GM18526 (cell line): ENCODE measurements around the gene PRR15L.

Experiments
- POLR2A ChIP-seq: IDR thresholded peaks from 3 replicates; pipeline ENCODE4 v1.6.1; 2011; ENCODE audit not compliant: insufficient read length; ENCODE audit errors: extremely low read depth

PRR15L gene

GRCh38 chr17:47952171-47953021 is 5.3 kb downstream of the PRR15L start:
- TF ChIP-seq POLR2A, result no peak

- TF ChIP-seq POLR2A, result no peak
These were observed 7.2 kb downstream of the PRR15L start for GRCh38 chr17:47950448-47950847.

GRCh38 chr17:47949946-47950345 is 7.7 kb downstream of the PRR15L start:
- no peak for TF ChIP-seq POLR2A

DNA sequence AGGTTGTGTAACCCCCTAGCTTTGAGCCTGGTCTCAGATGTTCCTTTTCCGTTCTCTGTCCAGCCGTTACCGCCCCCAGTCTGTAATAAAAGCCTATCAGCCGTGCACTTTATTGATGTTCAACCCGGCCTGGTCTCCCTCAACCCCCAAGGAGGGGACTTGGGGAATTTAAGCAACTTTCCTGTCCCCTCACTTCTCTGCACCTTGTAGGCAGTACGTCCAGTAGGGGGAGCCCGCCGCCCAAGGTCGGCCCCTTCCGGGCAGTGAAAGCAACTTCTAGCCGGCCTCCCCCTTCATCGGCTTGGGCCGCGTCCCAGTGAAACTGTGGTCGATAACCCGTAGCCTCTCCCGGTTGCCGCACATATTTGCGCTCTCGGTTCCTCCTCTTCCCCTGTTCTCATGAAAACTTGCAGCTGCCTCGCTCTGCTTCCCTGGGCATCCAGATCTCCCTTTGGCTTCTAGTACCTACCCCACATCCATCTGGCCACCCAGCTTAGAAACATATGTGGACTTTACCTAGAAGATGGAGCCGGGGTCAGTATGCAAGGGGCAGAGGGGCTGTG is 8.4 kb downstream of the PRR15L start:
- peak; percentile 13 for TF ChIP-seq POLR2A

- TF ChIP-seq POLR2A, result no peak
These were observed 8.9 kb downstream of the PRR15L start for GRCh38 chr17:47948706-47949196.

- TF ChIP-seq POLR2A, result no peak
These were observed 10.7 kb downstream of the PRR15L start for GRCh38 chr17:47946929-47947397.

- no peak for TF ChIP-seq POLR2A
These were observed 11.2 kb downstream of the PRR15L start for GRCh38 chr17:47946516-47946915.

DNA sequence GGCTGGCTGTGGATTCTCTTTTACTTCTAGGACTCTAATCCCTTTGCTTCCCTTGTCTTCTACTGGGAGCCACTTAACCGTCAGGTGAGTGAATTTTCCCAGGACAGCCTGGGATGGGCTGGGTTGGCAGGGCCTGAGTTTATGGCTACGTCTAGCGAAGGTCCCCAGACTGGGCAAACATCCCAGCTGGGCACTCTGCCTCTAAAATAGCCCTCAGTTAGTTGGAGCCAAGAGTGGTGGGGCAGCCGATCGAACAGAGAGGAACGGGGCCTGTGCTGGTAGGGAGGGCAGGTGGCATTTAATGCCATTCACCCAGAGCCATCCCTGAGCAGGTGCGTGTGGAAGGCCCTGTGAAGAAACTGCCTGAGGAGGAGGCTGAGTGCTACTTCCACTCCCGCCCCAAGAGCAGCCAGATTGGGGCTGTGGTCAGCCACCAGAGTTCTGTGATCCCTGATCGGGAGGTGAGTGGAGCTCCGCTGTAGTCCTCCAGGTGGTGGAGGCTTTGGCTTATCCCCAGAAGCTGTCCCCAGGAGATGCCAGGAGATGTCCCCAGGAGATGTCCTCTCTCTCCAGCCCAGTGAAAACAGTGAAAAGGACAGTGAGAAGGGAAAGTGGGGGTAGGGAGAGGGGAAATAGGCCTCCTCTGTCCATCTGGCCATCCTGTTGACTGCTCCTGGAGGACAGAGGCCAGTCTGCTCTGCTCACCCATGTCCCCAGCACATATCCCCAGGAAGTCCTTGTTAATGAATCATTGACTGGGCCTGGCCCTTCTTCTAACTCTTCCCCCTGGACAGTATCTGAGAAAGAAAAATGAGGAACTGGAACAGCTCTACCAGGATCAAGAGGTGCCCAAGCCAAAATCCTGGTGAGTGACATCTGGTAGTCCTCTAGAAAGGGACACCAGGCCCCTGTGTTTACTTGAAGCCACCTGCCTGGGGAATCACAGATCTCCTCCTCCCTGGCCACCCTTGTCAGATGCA is 11.9 kb downstream of the PRR15L start:
- no peak for TF ChIP-seq POLR2A

- TF ChIP-seq POLR2A, result no peak
These were observed 12.6 kb downstream of the PRR15L start for GRCh38 chr17:47945080-47945479.

DNA sequence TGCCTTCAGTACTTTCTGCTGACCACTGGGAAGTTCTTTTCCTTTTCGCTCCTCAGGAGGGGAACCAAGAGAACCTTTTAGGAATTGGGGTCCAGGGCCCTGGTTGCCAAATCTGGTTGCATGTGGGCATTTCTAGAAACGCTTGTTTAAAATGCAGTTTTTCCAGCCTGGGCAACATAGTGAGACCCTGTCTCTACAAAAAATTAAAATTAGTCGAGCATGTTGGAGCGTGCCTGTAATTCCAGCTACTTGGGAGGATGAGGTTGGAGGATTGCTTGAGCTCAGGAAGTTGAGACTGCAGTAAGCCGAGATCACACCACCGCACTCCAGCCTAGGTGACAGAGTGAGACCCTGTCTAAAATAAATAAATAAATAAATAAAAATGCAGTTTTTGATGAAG is 15.1 kb downstream of the PRR15L start:
- no peak for TF ChIP-seq POLR2A

DNA sequence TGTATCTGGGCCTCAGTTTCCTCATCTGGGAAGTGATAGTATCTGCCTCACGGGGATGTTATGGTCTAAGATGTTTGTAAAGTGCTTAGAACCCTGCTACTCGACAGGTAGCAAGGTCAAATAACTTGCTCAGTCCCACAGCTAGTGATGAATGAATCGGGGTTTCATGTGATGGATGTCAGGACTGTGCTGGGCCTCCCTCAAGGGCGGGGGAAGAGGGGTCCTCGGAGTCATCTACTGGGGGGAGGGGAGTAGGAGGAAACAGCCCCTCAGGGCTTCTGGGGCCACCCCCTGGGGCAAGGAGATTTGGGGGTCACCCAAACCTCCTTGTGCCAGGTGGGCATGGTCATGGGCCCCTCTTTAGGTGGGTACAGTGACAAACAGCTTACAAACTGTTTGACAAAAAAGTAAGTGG is 15.6 kb downstream of the PRR15L start:
- TF ChIP-seq POLR2A, result no peak

DNA sequence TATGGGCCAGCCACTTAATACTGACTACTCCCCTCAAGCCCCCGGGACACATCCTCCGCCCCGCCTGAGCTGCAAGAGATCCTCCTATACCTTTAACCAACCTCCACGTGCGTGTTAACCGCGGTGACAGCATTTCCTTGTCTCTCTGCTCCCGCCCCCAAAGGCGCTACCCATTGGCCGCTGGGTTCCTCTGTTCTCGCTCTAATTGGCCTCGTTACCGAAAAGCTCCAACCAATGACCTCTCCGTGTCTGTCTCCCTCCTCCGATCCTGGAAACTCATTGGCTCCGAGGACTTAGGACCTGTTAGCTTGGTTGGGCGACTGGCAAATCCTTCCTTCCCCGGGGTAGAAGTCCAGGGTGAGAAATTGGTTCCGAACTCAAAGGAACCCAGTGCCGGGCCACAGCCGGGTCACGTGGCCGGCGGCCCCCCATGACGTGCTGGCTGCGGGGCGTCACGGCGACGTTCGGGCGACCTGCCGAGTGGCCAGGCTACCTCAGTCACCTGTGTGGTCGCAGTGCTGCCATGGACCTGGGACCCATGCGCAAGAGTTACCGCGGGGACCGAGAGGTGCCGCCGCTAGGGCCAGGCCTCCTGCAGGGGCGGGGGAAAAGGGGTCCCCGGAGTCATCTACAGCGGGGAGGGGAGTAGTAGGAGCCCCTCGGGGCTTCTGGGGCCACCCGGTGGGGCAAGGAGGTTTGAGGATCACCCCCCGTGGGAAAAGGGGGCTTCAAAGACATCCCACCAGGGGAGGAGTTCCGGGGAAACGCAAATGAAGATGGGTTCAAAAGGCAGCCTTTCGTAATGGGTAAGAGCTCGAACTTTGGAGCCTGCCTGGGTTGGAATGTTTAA is 16.2 kb downstream of the PRR15L start, which contains the start of gene PNPO:
TSS of gene PNPO (plus strand) at position 326 of the 850 bp plus-strand sequence. CDS start at position 431, 105 bp downstream.
- peak; percentile 62 for TF ChIP-seq POLR2A

- no peak for TF ChIP-seq POLR2A
These were observed 19.7 kb downstream of the PRR15L start for GRCh38 chr17:47937941-47938340.

DNA sequence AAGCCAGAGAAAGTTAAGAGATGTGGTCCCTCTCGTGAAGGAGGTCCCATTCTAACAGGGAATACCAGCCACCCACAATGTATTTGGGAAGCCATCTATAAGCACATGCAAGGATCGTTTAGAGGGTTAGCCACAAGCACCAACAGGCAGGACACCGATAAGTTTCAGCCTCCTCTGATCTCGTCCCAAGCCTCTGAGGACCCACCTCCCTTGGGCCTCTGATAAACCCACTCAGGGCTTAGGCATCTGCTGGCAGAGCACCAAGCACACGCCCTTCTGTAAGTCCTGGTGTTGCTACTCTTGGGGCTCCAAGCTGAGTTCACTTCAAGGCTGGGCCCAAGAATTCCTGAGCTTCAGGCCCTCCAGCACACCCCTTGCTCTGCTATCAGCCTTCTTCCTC is 21.7 kb downstream of the PRR15L start:
- no peak for TF ChIP-seq POLR2A
